Osteoblast (primary cell): Measurements from ENCODE around the gene TRERF1. TPM values are rescaled to one million over a fixed set of nuclear protein-coding genes. Genes with fewer than 3 reads are reported as not detected.

Source experiments
- DNase-seq: peaks from one replicate; pipeline ENCODE4 v3.0.0; 2011; ENCODE audit warnings: low spot score, mixed read lengths; ENCODE audit not compliant: insufficient read length; ENCODE audit errors: missing footprints
- H2AFZ ChIP-seq: 2 replicates; pipeline ENCODE4 v1.6.0; 2011; ENCODE audit warnings: mild to moderate bottlenecking, low read length
- H3K27ac ChIP-seq: 2 replicates; pipeline ENCODE4 v1.5.1; 2011; ENCODE audit warnings: mild to moderate bottlenecking, low read depth, low read length, moderate library complexity
- H3K27me3 ChIP-seq: 2 replicates; pipeline ENCODE4 v1.6.0; 2012; ENCODE audit warnings: mild to moderate bottlenecking, control low read depth, inconsistent platforms, low read length, moderate library complexity; ENCODE audit not compliant: insufficient read depth
- H3K36me3 ChIP-seq: 2 replicates; pipeline ENCODE4 v1.5.1; 2011; ENCODE audit warnings: mild to moderate bottlenecking, low read length, control low read depth, moderate library complexity; ENCODE audit not compliant: insufficient read depth
- H3K4me1 ChIP-seq: 2 replicates; pipeline ENCODE4 v1.5.1; 2011; ENCODE audit warnings: mild to moderate bottlenecking, low read length, control low read depth, moderate library complexity; ENCODE audit not compliant: insufficient read depth
- H3K4me2 ChIP-seq: 2 replicates; pipeline ENCODE4 v1.6.0; 2011; ENCODE audit warnings: mild to moderate bottlenecking, low read length; ENCODE audit not compliant: insufficient read depth
- H3K4me3 ChIP-seq: fragments of 200-600 bp; sonication (generic); 3 replicates; pipeline ENCODE4 v1.5.1; 2012; ENCODE audit warnings: mild to moderate bottlenecking, low read length, inconsistent platforms; ENCODE audit not compliant: insufficient read depth
- H3K79me2 ChIP-seq: 2 replicates; pipeline ENCODE4 v1.6.0; 2012; ENCODE audit warnings: mild to moderate bottlenecking, low read length, control low read depth, inconsistent platforms; ENCODE audit not compliant: insufficient read depth
- H3K9me3 ChIP-seq: 2 replicates; pipeline ENCODE4 v1.5.1; 2011; ENCODE audit warnings: low read depth, low read length, control low read depth
- H4K20me1 ChIP-seq: 2 replicates; pipeline ENCODE4 v1.6.0; 2012; ENCODE audit warnings: mild to moderate bottlenecking, low read length, control low read depth; ENCODE audit not compliant: insufficient read depth
- CTCF ChIP-seq: IDR thresholded peaks from 2 replicates; pipeline ENCODE4 v1.5.1; 2011; ENCODE audit warnings: mild to moderate bottlenecking, low read depth, low read length, moderate library complexity; ENCODE audit errors: extremely low read depth
- total RNA-seq: library from RNA; depleted of rRNA; stranded (reverse); fragments of >200 nt; gene quantifications from 2 replicates; pipeline ENCODE4 v1.2.3, GENCODE V29; 2012

The TRERF1 gene
- total RNA-seq, 1 donor, result 4.7 TPM

DNA sequence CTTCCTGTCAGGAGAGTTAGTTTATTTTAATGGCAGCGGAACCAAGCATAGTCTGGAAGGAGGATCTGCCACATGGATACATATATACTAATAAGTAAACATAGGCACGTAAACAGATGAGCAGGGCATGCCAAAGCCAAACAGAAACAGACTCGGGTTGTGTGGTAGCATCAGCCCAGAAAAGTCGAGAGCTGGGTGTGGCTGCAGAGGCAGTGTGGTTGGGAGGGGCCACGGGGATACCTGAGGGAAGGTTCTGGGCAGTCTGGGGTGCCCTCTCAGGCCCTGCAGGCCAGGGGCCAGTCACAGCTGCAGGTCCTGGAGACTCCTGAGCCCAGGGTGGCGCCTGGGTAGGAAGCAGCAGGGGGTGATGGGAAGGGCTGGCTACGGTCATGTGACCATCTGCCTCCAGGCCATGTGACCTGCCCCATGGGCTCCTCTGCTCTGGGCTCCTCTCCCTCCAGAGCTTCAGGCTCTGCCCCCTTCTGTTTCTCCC is 191.3 kb downstream of the TRERF1 start:
- no peak for TF ChIP-seq CTCF
- no peaks in the 10 kb centered on the region for H3K27me3 ChIP-seq
- H3K27ac ChIP-seq, result no peak overlapping the region
- H4K20me1 ChIP-seq, result no peaks in the 10 kb centered on the region
- peak; percentile 73 for DNase-seq
- H3K4me2 ChIP-seq, result no peak overlapping the region
- peaks cover 19% of the 10 kb centered on the region for H3K4me1 ChIP-seq
- H2AFZ ChIP-seq, result no peak overlapping the region
- H3K4me3 ChIP-seq, result no peak overlapping the region
- no peaks in the 10 kb centered on the region for H3K79me2 ChIP-seq
- H3K9me3 ChIP-seq, result no peaks in the 10 kb centered on the region
- H3K36me3 ChIP-seq, result peaks cover 23% of the 10 kb centered on the region

DNA sequence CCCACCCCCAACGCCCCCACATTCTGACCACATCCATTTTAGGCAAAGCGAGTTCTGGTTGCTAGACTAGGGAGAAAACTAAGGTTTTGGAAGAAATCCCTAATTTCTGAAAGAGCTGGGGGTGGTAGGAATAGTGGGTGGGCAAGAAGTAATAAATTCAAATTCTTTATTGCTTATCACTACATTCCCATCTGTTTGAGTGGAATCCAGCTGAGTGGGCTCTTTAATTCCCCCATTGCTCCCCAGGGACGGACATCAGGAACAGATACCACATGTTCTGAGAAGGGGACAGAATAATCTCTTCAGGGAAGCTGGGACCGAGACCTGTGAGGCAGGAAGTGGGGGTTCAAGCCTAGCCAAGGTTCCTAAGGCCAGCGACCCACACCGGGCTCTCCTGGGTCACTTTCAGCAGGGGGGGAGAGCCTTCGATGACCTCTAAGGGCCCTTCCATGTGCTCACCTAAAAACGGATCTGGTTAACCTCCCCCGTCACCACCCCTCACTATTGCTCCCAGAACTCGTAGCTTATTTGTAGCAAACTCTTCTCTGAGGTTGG is 191.8 kb downstream of the TRERF1 start:
- no peak overlapping the region for H3K4me3 ChIP-seq
- no peaks in the 10 kb centered on the region for H3K9me3 ChIP-seq
- H3K27ac ChIP-seq, result no peak overlapping the region
- no peaks in the 10 kb centered on the region for H3K79me2 ChIP-seq
- H3K4me2 ChIP-seq, result no peak overlapping the region
- no peaks in the 10 kb centered on the region for H3K27me3 ChIP-seq
- H4K20me1 ChIP-seq, result no peaks in the 10 kb centered on the region
- H2AFZ ChIP-seq, result no peak overlapping the region
- H3K4me1 ChIP-seq, result peaks cover 23% of the 10 kb centered on the region
- no peak for DNase-seq
- H3K36me3 ChIP-seq, result peaks cover 23% of the 10 kb centered on the region
- no peak for TF ChIP-seq CTCF

- H3K27me3 ChIP-seq, result no peaks in the 10 kb centered on the region
- no peak overlapping the region for H3K27ac ChIP-seq
- H2AFZ ChIP-seq, result no peak overlapping the region
- no peak overlapping the region for H3K4me3 ChIP-seq
- H3K36me3 ChIP-seq, result peaks cover 27% of the 10 kb centered on the region
- peak; percentile 5 for DNase-seq
- no peak overlapping the region for H3K4me2 ChIP-seq
- TF ChIP-seq CTCF, result no peak
- H3K4me1 ChIP-seq, result peaks cover 23% of the 10 kb centered on the region
- no peaks in the 10 kb centered on the region for H3K9me3 ChIP-seq
- no peaks in the 10 kb centered on the region for H3K79me2 ChIP-seq
- no peaks in the 10 kb centered on the region for H4K20me1 ChIP-seq
These were observed 192.4 kb downstream of the TRERF1 start for GRCh38 chr6:42259286-42259685.

GRCh38 chr6:42257614-42258013 is 194.1 kb downstream of the TRERF1 start:
- DNase-seq, result no peak
- H3K4me2 ChIP-seq, result no peak overlapping the region
- H4K20me1 ChIP-seq, result no peaks in the 10 kb centered on the region
- peaks cover 35% of the 10 kb centered on the region for H3K36me3 ChIP-seq
- H3K4me1 ChIP-seq, result peaks cover 23% of the 10 kb centered on the region
- no peaks in the 10 kb centered on the region for H3K27me3 ChIP-seq
- no peaks in the 10 kb centered on the region for H3K79me2 ChIP-seq
- no peaks in the 10 kb centered on the region for H3K9me3 ChIP-seq
- no peak overlapping the region for H2AFZ ChIP-seq
- TF ChIP-seq CTCF, result no peak
- no peak overlapping the region for H3K4me3 ChIP-seq
- no peak overlapping the region for H3K27ac ChIP-seq
